Mesenchymal stem cell (in vitro differentiated cells and primary cell): ENCODE measurements around the gene CALML5.
A peak's percentile ranks its signal among the peaks of the same experiment; 100 is the strongest.

Experiments
- DNase-seq: peaks from one replicate; pipeline ENCODE4 v3.0.0-alpha.2; 2013
- H2AFZ ChIP-seq: one replicate; pipeline ENCODE4 v1.6.1; 2013; ENCODE audit warnings: low read depth, mild to moderate bottlenecking, control low read depth, inconsistent platforms, low read length, moderate library complexity
- H2AK5ac ChIP-seq: 2 replicates; pipeline ENCODE4 v1.6.1; 2013; ENCODE audit warnings: low read length, moderate library complexity, mild to moderate bottlenecking, inconsistent platforms; ENCODE audit not compliant: severe bottlenecking
- H2BK120ac ChIP-seq: one replicate; pipeline ENCODE4 v1.6.1; 2013; ENCODE audit warnings: low read depth, mild to moderate bottlenecking, inconsistent platforms, low read length, moderate library complexity
- H2BK12ac ChIP-seq, 2 experiments: one replicate each; pipeline ENCODE4 v1.6.1; 2013; ENCODE audit warnings: inconsistent platforms in 2 of 2, low read length in 2 of 2, mild to moderate bottlenecking in 2 of 2, moderate library complexity in 2 of 2, control low read depth in 1 of 2
- H2BK15ac ChIP-seq: one replicate; pipeline ENCODE4 v1.6.1; 2013; ENCODE audit warnings: mild to moderate bottlenecking, low read depth, inconsistent platforms; ENCODE audit not compliant: poor library complexity, severe bottlenecking
- H2BK5ac ChIP-seq: 2 replicates; pipeline ENCODE4 v1.6.1; 2013; ENCODE audit warnings: low read depth, mild to moderate bottlenecking, low read length, control low read depth, inconsistent platforms; ENCODE audit not compliant: poor library complexity, severe bottlenecking
- H3K14ac ChIP-seq, 2 experiments: one replicate each; pipeline ENCODE4 v1.6.1; 2013; ENCODE audit warnings: inconsistent platforms in 2 of 2, low read length in 2 of 2, control low read depth in 1 of 2, mild to moderate bottlenecking in 1 of 2, moderate library complexity in 1 of 2
- H3K18ac ChIP-seq, 2 experiments: one replicate each; pipeline ENCODE4 v1.6.1; 2013; ENCODE audit warnings: inconsistent platforms in 2 of 2, low read length in 2 of 2, control low read depth in 1 of 2, low read depth in 1 of 2, mild to moderate bottlenecking in 1 of 2
- H3K23ac ChIP-seq, 2 experiments: one replicate each; pipeline ENCODE4 v1.6.1; 2013; ENCODE audit warnings: inconsistent platforms in 2 of 2, low read length in 2 of 2, mild to moderate bottlenecking in 2 of 2, moderate library complexity in 2 of 2, control low read depth in 1 of 2
- H3K27ac ChIP-seq: 2 replicates; pipeline ENCODE4 v1.5.1; 2013; ENCODE audit warnings: mild to moderate bottlenecking, moderate library complexity, low read length, control low read depth, inconsistent platforms; ENCODE audit not compliant: poor library complexity, severe bottlenecking
- H3K27me3 ChIP-seq, 2 experiments: 2 replicates each; pipeline versions ENCODE4 v1.6.1 to v1.7.0; 2013; ENCODE audit warnings: low read length in 2 of 2, mild to moderate bottlenecking in 2 of 2, moderate library complexity in 2 of 2, control low read depth in 1 of 2, inconsistent platforms in 1 of 2; ENCODE audit not compliant: control insufficient read depth in 1 of 2, insufficient read depth in 1 of 2
- H3K36me3 ChIP-seq, 2 experiments: 2 replicates each; pipeline versions ENCODE4 v1.6.1 to v1.7.0; 2013; ENCODE audit warnings: low read length in 2 of 2, control low read depth in 1 of 2, inconsistent platforms in 1 of 2, low read depth in 1 of 2, mild to moderate bottlenecking in 1 of 2; ENCODE audit not compliant: insufficient read depth in 2 of 2, control insufficient read depth in 1 of 2
- H3K4ac ChIP-seq, 2 experiments: one replicate each; pipeline ENCODE4 v1.6.1; 2013; ENCODE audit warnings: inconsistent platforms in 2 of 2, low read length in 2 of 2, mild to moderate bottlenecking in 2 of 2, moderate library complexity in 2 of 2, control low read depth in 1 of 2, low read depth in 1 of 2
- H3K4me1 ChIP-seq: 2 replicates; pipeline ENCODE4 v1.6.1; 2013; ENCODE audit warnings: low read depth, low read length, control low read depth; ENCODE audit not compliant: control insufficient read depth, insufficient read depth
- H3K4me2 ChIP-seq: 2 replicates; pipeline ENCODE4 v1.6.1; 2013; ENCODE audit warnings: low read length, mild to moderate bottlenecking, inconsistent platforms; ENCODE audit not compliant: poor library complexity, severe bottlenecking
- H3K4me3 ChIP-seq, 2 experiments: 2 replicates each; pipeline versions ENCODE4 v1.5.1 to v1.7.0; 2013; ENCODE audit warnings: low read length in 2 of 2, mild to moderate bottlenecking in 2 of 2, control low read depth in 1 of 2, low read depth in 1 of 2; ENCODE audit not compliant: insufficient read depth in 1 of 2
- H3K79me1 ChIP-seq: replicated peaks from 2 replicates; pipeline ENCODE4 v1.6.1; 2013; ENCODE audit warnings: mild to moderate bottlenecking, control low read depth, low read length, inconsistent platforms; ENCODE audit not compliant: poor library complexity, severe bottlenecking
- H3K9ac ChIP-seq: 2 replicates; pipeline ENCODE4 v1.7.0; 2013; ENCODE audit warnings: mild to moderate bottlenecking, low read length, moderate library complexity
- H3K9me3 ChIP-seq: 2 replicates; pipeline ENCODE4 v1.7.0; 2013; ENCODE audit warnings: mild to moderate bottlenecking, low read length; ENCODE audit not compliant: control insufficient read depth
- H4K8ac ChIP-seq: one replicate; pipeline ENCODE4 v1.6.1; 2013; ENCODE audit warnings: inconsistent platforms, mild to moderate bottlenecking, low read length, moderate library complexity
- H4K91ac ChIP-seq: one replicate; pipeline ENCODE4 v1.6.1; 2013; ENCODE audit warnings: mild to moderate bottlenecking, low read length, inconsistent platforms
- WGBS: methylation state at CpG from one replicate; pipeline ENCODE4 v1.1.7; 2013; ENCODE audit warnings: mixed read lengths; 5-methylcytosine and 5-hydroxymethylcytosine counted together

CALML5 gene

GRCh38 chr10:5464546-5464945 lies 34.8 kb downstream of the CALML5 start:
- 87% methylated on average over 5 of the region's 5 CpGs for WGBS
- no peak overlapping the region for H3K4me2 ChIP-seq
- H2BK12ac ChIP-seq: no peak overlapping the region
- H2BK120ac ChIP-seq: no peak overlapping the region
- no peak overlapping the region for H3K18ac ChIP-seq
- H3K27me3 ChIP-seq: no peaks in the 10 kb centered on the region
- H2BK15ac ChIP-seq: no peak overlapping the region
- H3K27ac ChIP-seq: no peak overlapping the region
- no peak overlapping the region for H3K23ac ChIP-seq
- H3K9ac ChIP-seq: no peak overlapping the region
- no peak overlapping the region for H3K14ac ChIP-seq
- H2AFZ ChIP-seq: no peak overlapping the region
- no peak overlapping the region for H4K91ac ChIP-seq
- no peak overlapping the region for H2BK5ac ChIP-seq
- H2AK5ac ChIP-seq: no peak overlapping the region
- DNase-seq: no peak
- H3K4me1 ChIP-seq: peaks cover 22% of the 10 kb centered on the region
- peaks cover 3 to 9% of the 10 kb centered on the region in 2 experiments for H3K36me3 ChIP-seq
- no peaks in the 10 kb centered on the region for H3K79me1 ChIP-seq
- H3K4me3 ChIP-seq: no peak overlapping the region
- no peak overlapping the region for H3K4ac ChIP-seq
- H4K8ac ChIP-seq: no peak overlapping the region
- H3K9me3 ChIP-seq: peaks cover 10% of the 10 kb centered on the region

- no peaks in the 10 kb centered on the region for H3K79me1 ChIP-seq
- no peak overlapping the region for H3K9ac ChIP-seq
- no peak overlapping the region for H4K8ac ChIP-seq
- H4K91ac ChIP-seq: no peak overlapping the region
- H3K4me3 ChIP-seq: no peak overlapping the region
- peaks cover 3 to 26% of the 10 kb centered on the region in 2 experiments for H3K36me3 ChIP-seq
- no peak overlapping the region for H3K4ac ChIP-seq
- H3K4me2 ChIP-seq: no peak overlapping the region
- no peak for DNase-seq
- 87% methylated on average over 7 of the region's 7 CpGs for WGBS
- peak overlapping the region in 1 of 2 experiments; percentile 23 for H2BK12ac ChIP-seq
- H3K23ac ChIP-seq: no peak overlapping the region
- no peak overlapping the region for H2BK120ac ChIP-seq
- H3K27me3 ChIP-seq: no peaks in the 10 kb centered on the region
- H3K14ac ChIP-seq: no peak overlapping the region
- no peak overlapping the region for H3K18ac ChIP-seq
- H2AK5ac ChIP-seq: no peak overlapping the region
- no peak overlapping the region for H2AFZ ChIP-seq
- no peak overlapping the region for H2BK5ac ChIP-seq
- no peak overlapping the region for H2BK15ac ChIP-seq
- no peaks in the 10 kb centered on the region for H3K9me3 ChIP-seq
- peaks cover 19% of the 10 kb centered on the region for H3K4me1 ChIP-seq
- H3K27ac ChIP-seq: no peak overlapping the region
Measured at GRCh38 chr10:5462841-5463293, 36.5 kb downstream of the CALML5 start.

- 72% methylated on average over 17 of the region's 17 CpGs for WGBS
- Histone ChIP-seq H3K4ac (no peak overlapping the region), H3K36me3 (peaks cover 3 to 31% of the 10 kb centered on the region in 2 experiments), H3K4me1 (peaks cover 15% of the 10 kb centered on the region), H3K14ac (no peak overlapping the region), H3K4me3 (peak overlapping the region in 1 of 2 experiments; percentile 60), H2BK15ac (no peak overlapping the region), H3K79me1 (no peaks in the 10 kb centered on the region), H4K91ac (no peak overlapping the region), H2BK5ac (no peak overlapping the region), H3K4me2 (no peak overlapping the region), H4K8ac (no peak overlapping the region), H3K9ac (peak overlapping the region; percentile 64), H2BK12ac (peak overlapping the region in 1 of 2 experiments; percentile 70), H3K27me3 (no peaks in the 10 kb centered on the region), H2AFZ (no peak overlapping the region), H2AK5ac (peak overlapping the region; percentile 9), H3K27ac (peak overlapping the region; percentile 27), H3K23ac (no peak overlapping the region), H3K9me3 (no peaks in the 10 kb centered on the region), H2BK120ac (no peak overlapping the region), H3K18ac (no peak overlapping the region)
- no peak for DNase-seq
Measured at GRCh38 chr10:5461914-5462840, 37.2 kb downstream of the CALML5 start.

- Histone ChIP-seq H3K36me3 (peaks cover 8 to 41% of the 10 kb centered on the region in 2 experiments), H4K8ac (no peak overlapping the region), H3K23ac (no peak overlapping the region), H2BK5ac (no peak overlapping the region), H3K79me1 (peaks cover 4% of the 10 kb centered on the region), H2AFZ (no peak overlapping the region), H3K27me3 (no peaks in the 10 kb centered on the region), H2BK15ac (no peak overlapping the region), H3K14ac (no peak overlapping the region), H3K9ac (peak overlapping the region; percentile 64), H3K4me3 (peak overlapping the region in 1 of 2 experiments; percentile 60), H3K18ac (no peak overlapping the region), H3K27ac (no peak overlapping the region), H2BK120ac (no peak overlapping the region), H2AK5ac (no peak overlapping the region), H3K9me3 (no peaks in the 10 kb centered on the region), H3K4ac (no peak overlapping the region), H2BK12ac (no peak overlapping the region), H4K91ac (no peak overlapping the region), H3K4me1 (peaks cover 7% of the 10 kb centered on the region), H3K4me2 (no peak overlapping the region)
- 75% methylated on average over 1 of the region's 4 CpGs for WGBS
- no peak for DNase-seq
Measured at GRCh38 chr10:5461203-5461588, 38.2 kb downstream of the CALML5 start.
